Renal pelvis (tissue), 4 donors: ENCODE results near the gene HDLBP. TPM values are rescaled to one million over a fixed set of nuclear protein-coding genes. Genes with fewer than 3 reads are reported as not detected.
"Not testable (repeated sequence)": the region's sequence is repeated elsewhere in the genome, so short reads cannot be mapped to it uniquely, and the experiment has no call there.

Source experiments
- DNase-seq: peaks from one replicate; pipeline ENCODE4 v3.0.0-alpha.2; 2013
- polyA plus RNA-seq, 3 donors: library from polyadenylated mRNA; unstranded; fragments of 120-200 nt; gene quantifications; one replicate each; pipeline ENCODE4 v1.2.1, GENCODE V29; 2013; ENCODE audit not compliant: insufficient read length in 3 of 3

The HDLBP gene
- polyA plus RNA-seq, 3 donors = 396 to 409 (median 405) TPM

DNA sequence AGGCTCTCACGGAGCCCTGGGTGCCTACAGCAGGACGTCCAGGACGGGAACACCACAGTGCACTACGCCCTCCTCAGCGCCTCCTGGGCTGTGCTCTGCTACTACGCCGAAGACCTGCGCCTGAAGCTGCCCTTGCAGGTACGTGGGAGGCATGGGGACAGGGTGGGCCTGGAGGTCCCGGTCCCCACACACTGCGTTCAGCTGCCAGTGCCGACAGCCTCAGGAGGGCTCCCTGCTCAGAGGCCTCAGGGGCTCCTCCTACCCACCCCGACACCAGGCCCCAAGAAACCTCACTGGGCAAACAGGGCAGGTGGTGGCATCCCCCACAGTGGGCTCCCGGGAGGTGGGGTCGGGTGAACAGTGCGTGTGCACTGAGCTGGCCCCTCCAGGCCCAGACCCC, 116.2 kb downstream of the HDLBP start:
- no peak for DNase-seq

GRCh38 chr2:241198381-241199279, 116.8 kb downstream of the HDLBP start:
- no peak for DNase-seq

DNA sequence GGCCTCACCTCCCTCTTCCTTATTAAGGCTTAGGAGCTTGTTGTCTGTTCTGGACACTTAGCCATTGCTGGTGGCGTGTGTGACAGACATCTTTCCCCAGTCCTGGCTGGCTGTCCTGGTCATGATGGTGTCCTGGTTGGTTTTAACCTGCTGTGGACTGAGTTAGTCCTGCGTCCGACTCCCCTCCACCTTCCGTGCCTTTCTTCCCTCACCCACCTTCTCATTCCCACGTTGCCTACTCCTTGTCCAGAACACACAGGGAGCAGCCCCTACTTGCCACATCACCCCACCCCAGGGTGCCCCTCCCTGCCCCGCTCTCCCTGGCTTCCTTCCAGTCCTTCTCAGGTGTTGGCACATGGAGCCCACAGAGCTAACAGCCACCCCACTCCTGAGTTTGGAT, 117.5 kb downstream of the HDLBP start:
- no peak for DNase-seq

GRCh38 chr2:241197246-241197645, 118.2 kb downstream of the HDLBP start:
- DNase-seq = not testable (repeated sequence)

GRCh38 chr2:241195506-241196130, 119.9 kb downstream of the HDLBP start:
- no peak for DNase-seq

DNA sequence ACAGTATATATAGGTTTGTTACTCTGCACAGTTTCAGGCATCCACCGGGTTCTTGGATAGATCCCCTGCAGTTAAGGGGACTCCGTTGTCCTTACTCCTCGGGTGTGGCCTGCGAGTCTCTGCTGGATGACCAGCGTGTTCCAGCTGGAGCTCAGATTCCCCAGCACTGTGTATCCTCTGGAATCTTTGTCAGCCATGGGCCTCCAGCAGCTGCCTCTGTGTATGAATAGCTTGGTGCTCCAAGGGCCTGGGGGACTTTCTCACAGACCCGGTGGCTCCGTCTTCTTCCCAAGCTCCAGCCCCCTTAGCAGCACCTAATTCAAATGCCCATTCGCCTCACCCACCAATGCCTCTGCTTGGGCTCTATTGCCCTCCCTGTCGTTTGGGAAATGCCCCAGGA, 120.7 kb downstream of the HDLBP start:
- no peak for DNase-seq

DNA sequence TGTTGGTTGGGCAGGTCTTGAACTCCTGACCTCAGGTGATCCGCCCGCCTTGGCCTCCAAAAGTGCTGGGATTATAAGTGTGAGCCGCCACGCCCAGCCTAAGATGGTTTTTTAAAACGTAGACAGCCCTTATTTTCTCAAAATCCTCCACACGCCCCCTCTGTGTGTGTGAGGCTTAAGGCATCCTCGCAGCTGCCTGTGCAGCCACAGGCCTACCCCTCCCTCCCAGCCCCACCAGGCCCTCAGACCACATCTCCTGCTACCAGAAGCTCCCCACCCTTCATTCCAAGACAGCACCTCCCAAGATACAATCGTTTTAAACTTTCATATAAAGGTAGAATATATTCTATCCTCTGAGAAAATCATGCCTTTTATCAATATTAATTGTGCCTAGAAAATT, 122.2 kb downstream of the HDLBP start:
- no peak for DNase-seq

DNA sequence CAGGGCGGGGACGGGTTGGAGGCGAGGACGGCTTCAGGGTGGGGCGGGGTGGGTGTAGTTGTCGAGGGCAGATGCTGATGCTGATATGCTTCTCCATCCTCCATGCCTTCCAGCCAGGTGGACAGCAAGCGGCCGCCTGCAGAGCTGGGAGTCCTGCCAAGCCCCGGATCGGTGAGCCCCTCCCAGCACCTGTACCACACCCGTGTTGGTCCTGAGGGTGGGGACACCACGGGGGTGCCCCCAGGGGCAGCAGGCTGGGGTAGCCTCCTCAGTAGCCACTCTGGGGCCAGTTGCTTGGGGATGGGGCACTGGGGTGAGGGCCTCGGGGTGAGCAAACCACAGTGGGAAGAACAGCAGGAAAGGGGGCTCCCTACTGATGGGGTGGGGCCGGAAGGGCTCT, 124.4 kb downstream of the HDLBP start:
- no peak for DNase-seq

DNA sequence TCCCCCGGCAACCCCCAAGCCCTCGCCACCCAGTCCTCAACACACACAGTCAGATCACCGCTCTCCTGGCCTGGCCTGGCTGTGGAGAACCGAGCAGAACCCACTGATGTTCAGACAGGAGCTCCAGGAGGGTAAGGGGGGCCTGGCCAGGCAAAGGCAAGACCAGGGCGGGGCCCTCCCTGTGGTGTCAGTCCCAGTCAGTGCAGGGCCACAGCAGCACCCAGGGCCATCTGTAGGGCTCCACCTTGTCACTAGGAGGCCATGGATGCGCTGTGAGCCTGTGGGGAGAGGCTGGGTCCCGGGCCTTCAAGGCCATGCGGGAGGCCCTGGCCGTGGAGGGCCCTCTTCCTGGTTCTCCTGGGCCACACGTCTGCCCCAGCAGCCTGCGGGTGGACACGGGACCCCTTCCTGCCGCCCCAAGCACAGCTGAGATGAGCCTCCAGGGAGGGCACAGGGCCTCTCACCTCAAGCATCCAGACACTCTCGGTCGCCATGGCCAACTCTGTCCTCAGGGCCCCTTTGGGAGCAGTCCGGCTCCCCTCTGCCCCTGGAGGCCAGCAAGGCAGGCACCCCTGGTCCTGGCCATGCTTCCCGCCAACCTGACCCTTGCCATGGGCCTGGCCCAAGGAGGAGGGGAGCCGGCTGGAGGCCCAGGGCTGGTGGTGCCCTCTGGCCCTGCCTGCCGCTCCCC, 125.0 kb downstream of the HDLBP start:
- DNase-seq = no peak

GRCh38 chr2:241189856-241190201, 125.6 kb downstream of the HDLBP start:
- DNase-seq = no peak

GRCh38 chr2:241189093-241189855, 126.2 kb downstream of the HDLBP start:
- DNase-seq = no peak

DNA sequence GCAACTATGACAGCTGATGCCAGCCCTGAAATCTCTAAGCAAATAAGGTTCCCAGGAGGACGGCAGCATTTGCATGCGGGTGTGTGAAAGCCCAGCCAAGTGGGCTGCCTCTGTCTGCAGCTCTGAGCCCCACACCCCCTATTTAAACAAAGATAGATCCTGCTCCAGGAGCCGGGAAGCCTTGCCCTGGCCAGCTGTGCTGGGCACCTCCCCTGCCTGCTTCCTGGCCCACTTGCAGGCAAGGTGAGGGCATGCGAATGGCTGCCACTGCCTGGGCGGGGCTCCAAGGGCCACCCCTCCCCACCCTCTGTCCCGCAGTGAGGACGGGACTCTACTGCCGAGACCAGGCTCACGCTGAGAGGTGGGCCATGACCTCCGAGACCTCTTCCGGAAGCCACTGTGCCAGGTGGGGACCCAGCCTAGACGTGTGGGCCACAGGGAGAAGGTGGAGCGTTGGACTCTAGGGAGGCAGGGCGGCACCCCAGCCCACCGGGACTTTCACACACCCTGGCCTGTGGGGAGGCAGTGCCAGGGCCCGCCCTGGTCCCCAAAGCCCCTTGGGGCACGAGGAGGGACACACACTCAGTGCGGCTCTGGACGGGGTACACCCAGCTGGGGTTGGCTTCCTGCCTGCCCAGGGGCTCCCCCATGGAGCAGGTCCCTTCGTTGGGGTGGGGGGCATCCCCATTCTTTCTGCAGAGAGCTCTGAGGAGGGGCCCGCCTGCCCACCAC, 126.9 kb downstream of the HDLBP start, which contains the start of gene ANO7:
TSS of gene ANO7 (plus strand) at position 317 of the 732 bp plus-strand sequence. CDS start 1,387 bp downstream, outside the sequence.
- no peak for DNase-seq

- DNase-seq = no peak
Observed at GRCh38 chr2:241187918-241188234, 127.6 kb downstream of the HDLBP start.

- no peak for DNase-seq
Observed at GRCh38 chr2:241187101-241187917, 128.2 kb downstream of the HDLBP start.

GRCh38 chr2:241185961-241186360, 129.5 kb downstream of the HDLBP start:
- no peak for DNase-seq

DNA sequence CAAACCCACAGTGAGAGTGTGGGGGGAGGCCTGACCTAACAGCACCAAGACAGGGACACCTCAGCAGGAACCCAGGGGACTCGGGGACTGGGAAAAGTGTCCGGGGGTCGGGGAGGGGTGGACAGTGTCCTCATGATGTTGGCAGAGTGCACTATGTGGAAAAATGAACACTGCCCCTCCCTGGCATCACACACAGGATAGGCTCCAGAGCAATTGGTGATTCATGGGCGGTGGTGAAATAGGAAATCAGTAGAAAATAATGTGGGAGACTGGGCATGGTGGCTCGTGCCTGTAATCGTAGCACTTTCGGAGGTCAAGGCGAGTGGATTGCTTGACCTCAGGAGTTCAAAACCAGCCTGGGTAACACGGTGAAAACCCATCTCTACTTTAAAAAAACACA, 130.6 kb downstream of the HDLBP start:
- DNase-seq = no peak

DNA sequence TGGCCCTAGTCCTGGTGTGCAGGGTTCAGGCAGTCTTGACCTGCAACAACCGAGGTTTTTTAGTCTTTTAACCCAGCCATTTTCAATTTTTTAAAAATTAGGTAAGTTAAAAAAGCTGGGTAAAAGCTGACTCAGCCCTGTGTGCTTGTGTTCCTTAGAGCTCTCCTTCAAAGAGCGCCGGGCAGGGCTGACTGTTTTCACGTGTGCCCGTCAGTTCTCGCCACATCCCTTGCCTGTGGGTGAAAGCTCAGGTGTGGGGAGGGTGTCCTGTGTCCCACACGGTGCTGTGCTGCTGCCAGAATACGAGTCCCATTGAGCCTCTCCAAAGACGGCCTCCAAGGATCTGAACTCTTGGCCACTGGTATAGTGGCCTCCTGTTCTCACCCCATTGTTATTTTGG, 132.3 kb downstream of the HDLBP start:
- no peak for DNase-seq

DNA sequence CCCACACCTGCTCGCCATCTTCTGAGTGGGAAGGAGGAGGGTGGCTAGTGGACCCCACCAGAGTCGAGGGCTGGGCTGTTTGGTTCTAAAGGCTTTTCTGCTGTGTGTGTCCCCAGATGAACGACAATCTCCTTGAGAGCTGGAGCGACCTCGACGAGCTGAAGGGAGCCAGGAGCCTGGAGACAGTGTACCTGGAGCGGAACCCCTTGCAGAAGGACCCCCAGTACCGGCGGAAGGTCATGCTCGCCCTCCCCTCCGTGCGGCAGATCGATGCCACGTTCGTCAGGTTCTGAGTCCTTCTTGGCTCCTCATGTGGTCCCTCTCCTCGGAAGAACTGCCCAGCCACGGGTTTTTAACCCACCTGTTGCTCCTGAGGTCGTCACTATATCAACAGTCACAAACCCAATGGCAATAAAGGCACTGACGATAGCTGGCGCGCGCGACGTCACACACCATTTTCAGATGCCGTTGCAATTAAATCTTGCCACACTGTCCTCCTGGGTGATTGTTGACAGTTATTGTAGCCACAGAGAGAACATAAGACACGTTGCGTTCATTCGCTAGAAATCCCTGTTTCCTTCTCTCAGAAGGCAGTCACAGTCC, 132.8 kb downstream of the HDLBP start:
- DNase-seq = no peak

- DNase-seq = no peak
Observed at GRCh38 chr2:241182126-241182525, 133.3 kb downstream of the HDLBP start.

- no peak for DNase-seq
Observed at GRCh38 chr2:241180495-241180894, 135.0 kb downstream of the HDLBP start.
